CD4-positive, alpha-beta T cell treated with Interleukin-17A for 4 hours (primary cell): ENCODE measurements around the gene VIM.

Experiments
- DNase-seq: peaks from one replicate; pipeline ENCODE4 v3.0.0-alpha.2; 2020; ENCODE audit warnings: mixed read lengths

VIM gene

DNA sequence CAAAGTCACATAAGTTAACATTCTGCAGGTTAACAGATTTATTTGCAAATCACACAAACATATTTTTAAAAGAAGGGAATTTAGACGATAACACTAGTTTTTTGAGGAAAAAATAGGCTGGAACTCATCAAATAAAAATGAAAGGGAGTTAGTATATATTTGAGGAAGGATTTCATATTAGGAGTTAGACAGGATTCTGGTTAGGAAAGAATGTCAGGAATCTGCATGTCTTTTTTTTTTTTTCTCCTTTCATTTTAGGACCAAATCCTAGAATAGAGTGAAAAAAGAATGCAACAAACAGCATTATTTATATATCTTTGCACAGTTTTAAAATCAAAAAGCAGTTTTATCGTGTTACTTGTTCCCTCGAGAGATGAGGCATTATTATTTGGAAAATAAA, 17.7 kb upstream of the VIM start:
- no peak for DNase-seq

DNA sequence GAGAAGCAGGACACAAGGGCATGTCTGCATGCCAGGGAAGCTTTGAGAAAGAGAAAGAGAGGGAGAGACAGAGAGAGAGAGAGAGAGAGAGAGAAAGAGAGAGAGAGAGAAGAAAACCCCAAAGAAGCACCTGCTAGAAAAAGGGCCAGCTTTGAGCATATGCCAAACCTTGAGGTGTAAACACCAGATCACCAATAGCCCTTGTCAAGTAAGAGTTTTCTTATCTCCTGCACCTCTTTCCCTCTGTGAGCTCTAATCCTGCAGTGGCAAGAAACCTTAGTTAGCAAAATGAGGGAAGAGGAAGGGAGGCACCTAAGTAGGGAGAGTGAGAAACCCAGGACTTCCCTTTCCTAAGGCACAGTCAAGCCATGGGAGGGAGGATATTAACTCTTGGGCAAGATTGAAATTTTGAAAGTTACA, 15.2 kb upstream of the VIM start:
- no peak for DNase-seq

DNA sequence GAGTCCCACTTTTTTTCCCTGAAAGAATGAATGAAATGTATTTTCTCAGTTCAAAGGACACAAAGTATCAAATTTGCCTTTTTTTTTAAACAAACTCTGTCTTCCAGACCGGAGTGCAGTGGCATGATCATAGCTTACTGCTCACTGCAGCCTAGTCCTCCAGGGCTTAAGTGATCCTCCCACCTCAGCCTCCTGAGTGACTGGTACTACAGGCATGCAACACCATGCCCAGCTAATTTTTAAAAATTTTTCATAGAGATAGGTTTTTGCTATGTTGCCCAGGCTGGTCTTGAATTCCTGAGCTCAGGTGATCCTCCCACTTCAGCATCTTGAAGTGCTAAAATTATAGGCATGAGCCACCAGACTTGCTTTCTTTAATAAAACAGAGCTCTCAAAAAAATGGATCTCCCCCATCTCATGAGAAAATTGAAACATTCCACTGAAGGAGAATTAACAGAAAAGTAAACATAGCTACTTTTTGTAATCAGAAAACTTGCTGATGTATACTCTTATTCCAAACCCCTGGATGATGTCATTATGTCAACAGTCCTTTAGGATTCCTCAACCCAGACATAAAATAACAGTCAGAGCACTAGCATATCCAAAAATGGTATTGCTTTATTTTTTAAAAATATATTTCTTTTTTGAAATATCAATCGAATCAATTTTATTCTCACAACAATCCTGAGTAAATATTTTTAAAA, 14.2 kb upstream of the VIM start:
- no peak for DNase-seq

DNA sequence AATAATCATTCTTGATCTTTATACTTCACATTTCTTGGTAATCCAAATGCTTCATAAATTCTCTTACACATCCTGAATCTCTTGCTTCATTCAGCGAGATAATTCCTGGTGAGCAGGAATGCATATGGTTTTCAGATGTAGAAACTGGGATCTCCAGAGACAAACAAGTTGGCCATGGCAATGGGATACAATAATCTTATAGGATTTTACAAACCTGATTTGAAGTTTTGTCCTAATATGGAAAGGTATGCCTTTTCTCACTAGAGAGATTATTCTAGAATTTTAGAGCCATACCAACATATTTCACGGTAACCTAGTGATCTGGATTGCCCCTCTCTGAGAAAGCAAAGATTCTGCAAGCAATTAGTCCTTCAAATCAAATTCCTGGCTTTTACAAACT, 13.5 kb upstream of the VIM start:
- no peak for DNase-seq

DNA sequence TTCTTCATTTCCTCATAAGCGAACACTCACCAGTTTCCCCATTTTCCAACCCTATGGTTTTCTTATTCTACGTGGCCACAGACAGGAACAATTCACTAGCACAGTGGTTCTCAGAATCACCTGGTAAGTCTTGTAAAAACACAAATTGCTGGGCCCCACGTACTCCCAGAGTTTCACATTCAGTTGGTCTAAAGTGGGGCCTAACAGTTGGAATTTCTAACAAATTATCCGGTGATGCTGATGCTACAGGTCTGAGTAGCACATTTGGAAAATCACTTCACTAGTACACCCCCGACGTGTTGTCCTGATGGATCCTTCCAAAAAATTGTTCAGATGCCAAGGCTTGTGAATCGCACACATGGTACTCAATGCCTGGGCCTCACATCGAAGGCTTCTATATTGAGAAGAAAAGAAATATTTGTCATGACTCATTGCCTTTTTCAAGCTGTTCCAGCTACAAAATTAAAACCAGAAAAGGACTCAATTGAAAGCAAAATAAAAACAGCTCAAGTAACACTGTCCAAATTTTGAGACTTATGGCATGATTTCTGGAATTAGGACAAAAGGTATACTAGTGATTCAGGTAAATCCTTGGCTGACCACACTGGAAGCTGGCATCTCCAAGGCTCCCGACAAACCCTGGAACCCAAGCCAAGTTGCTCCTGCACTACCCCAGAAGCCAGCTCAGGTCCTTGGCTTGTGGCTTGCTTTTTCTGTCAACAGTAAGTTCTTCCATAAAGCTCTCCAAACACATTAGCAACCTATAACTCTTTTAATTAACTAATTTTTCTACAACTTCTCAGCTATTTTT, 12.9 kb upstream of the VIM start:
- no peak for DNase-seq

DNA sequence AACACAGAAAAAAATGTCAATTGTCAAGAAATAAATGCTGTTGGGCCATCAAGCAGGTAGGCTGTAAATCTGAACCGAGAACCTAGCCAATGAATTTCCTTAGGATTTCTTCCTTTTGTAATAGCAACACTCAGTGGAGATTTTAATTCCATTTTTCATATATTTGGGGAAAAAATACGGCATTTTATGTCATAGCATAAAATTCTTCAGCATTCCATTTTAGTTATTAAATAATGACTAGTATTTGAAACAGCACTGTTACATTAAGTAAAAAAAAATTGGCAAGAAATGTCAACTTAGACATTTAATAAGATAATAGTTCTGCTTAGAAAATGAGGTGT, 12.3 kb upstream of the VIM start:
- DNase-seq: no peak

DNA sequence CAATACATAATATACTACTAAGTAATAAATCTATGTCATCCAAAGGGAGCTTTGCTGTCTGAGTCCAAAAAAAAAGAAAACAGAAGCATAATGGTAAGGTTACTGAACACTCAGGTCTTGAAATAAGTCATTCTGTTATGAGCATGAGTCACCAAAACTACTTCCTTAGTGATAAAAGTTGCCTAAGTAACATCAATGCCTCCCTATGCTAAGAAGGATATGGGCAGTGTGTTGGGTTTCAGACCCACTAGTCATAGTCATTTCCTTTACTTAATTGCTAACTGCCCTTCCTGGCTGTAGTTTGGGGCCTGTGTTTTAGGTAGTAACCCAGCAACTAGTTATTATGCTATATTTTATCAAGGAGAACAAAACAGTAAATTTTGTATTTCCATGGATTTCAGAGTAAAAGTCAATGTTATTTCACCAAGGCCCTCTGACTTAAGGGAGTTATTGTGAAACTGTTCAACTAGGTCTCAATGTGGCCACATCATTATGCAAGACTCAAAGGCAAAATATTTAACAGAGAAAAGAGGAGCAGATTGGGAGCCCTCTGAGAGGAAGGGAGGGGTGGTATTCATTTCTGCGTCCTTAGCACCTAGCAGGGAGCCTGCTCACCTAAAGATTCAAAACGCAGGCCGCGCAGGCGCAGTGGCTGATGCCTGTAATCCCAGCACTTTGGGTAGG, 11.7 kb upstream of the VIM start:
- DNase-seq: peak; percentile 32

DNA sequence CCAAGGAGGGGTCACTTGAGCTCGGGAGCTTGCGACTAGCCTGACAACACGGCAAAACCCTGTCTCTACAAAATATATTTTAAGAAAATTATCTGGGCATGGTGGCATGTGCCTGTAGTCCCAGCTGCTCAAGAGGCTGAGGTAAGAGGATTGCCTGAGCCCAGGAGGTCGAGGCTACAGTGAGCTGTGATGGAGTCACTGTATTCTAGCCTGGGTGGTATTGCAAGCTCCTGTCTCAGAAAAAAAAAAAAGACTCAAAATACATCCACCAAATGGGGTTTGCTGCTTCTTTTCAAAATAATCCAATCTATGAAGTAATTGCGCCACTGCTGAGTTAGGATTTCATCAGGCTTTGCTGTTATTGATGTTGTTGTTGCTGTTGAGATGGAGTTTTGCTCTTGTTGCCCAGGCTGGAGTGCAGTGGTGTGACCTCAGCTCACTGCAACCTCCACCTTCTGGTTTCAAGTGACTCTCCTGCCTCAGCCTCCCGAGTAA, 11.1 kb upstream of the VIM start:
- DNase-seq: no peak

DNA sequence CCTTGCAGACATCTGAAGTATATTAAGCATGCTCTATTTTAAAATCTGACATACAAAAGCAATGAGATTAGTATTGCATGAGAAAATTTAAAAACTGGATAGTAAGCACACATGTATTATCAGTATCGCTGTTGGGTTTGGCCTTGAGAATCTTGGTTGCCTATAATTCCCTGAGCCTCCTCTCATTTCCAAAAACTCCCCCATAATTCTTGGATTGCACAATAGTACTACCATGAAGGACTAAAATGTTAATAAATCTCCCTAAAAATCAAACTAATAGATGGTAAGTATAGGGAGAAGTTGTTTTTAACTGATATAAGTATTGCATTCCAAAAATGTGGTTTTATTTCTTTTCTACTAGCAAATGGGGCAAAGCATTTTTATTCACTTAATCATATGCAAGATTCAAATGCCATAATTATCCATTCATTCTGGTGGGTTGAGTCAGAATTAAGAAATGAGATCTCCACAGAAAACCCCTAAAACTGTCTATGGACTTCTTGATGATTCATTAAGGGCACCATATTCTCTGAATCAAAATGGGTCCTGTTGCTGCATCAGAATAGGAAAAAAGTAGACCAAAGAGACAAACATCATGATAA, 10.3 kb upstream of the VIM start:
- no peak for DNase-seq

DNA sequence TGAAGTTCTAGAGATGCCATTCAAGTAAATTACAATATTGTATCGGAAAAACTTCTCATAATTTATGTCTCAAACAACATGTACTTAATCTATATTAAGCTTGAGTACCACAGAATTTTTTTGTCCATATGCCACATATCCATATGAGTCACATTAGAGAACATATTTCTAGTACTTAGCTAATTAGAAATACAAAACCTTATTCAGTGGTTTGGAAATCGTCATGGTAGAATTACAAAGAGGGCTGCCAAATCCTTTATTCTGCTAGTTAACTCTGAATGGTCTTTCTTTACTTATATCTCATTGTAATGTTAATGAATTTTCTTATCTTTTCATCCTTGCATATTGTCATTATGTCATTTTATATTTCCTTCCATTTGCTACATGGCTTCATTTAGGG, 9.0 kb upstream of the VIM start:
- no peak for DNase-seq

DNA sequence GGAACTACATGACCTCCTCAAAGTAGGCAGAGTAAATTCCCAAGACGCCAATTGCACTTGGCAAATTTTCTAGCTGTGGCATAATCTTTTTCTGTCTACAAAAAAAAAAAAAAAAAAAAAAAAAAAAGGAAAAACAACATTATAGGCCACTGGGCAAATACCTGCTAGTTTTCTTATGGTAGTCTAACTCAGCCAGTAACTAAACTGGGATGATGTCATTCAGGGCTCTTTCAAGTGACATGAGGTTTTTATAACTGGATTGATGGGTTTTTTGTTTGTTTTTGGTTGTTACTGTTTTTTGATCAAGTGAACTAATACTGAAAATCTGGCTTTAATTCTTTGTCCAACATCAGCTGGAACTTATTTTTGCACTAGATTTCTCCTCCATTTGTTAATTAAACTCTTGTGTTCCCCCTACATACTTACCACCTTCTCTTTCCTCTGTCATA, 7.4 kb upstream of the VIM start:
- no peak for DNase-seq

DNA sequence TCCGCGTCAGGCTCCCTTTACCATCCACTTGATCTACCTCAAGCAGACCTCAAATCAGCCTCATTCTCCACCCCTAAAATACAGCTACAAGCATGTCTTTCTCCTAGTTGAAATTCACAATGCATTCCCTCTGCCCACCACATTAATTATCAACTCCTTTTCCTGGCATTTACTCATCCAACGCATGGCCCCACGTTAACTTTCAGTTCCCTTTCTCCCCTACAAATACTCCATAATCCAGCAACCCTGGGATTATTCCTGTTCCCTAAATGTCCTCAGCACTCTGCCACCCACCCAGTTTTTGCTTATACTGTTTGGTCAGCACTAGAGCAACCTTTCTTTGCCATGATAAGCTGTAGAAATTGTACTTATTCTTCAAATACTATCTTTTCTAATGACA, 5.7 kb upstream of the VIM start:
- DNase-seq: no peak

DNA sequence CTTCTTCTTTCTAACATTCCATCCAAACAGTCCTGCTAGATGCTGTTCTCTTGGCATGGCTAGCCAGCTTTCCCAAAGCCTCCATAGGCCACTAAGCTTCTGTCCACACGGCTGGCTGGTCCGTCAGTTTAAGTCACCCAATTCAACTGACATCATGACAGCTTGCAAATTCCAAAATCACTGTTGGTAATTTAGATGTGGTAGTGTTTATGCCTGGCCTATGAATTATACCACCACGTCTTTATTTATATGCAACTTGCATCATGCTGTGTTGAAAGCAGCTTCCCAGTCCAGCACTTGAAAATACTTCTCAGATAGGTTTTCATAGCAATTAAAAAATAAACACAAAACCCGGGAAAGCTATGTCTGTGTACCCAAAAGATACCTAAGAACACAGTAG, 2.2 kb upstream of the VIM start:
- DNase-seq: no peak

DNA sequence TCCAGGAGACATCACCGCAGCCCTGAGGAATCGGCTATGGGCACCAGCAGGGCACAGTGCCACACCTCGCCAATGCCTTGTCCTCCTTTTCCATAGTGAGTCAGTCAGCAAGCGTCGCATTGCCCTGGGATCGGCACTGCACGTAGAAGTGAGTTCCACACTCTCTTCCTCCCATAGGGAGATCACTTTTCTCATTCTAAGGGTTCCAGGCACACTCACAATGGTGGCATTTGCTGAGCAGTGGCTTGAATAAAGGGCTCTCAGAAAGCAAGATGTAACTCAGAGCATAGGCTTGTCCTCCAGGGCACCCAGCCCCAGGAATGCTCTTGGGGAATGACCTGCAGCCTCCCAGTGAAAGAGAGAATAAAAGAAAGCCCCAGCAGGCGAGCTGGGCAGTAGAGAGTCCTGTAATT, 1.1 kb upstream of the VIM start:
- DNase-seq: no peak

DNA sequence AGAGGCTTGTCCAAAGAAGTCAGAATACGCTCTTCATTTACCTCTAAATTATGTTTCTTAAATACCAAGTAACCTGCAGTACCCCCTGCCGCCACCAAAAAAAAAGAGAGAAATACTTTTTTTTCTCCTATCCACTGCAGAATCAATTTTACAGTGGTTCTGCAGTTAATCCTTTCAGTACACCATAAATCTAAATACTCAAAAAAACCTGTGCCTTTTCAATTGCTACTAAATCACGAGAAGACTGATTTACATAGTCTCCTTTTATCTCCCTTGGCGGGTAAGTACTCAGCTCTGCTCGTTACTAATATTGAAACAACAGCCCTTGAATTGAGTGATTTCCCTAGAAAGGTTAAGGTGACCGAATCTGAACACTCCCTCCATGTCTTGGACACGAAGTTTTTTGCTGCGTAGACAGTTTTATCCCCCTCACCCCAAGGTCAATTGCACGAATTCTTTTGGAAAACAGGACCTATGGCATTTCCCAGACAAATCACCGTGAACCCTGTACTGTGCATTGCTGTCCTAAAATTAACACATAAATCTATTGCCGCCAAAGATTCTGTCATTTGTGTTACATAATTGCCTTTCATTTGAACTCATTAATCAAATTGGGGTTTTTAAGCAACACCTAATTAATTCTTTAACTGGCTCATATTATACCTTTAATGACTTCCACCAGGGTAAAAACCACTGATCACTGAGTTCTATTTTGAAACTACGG, 512 bp upstream of the VIM start:
- DNase-seq: peak; percentile 35

DNA sequence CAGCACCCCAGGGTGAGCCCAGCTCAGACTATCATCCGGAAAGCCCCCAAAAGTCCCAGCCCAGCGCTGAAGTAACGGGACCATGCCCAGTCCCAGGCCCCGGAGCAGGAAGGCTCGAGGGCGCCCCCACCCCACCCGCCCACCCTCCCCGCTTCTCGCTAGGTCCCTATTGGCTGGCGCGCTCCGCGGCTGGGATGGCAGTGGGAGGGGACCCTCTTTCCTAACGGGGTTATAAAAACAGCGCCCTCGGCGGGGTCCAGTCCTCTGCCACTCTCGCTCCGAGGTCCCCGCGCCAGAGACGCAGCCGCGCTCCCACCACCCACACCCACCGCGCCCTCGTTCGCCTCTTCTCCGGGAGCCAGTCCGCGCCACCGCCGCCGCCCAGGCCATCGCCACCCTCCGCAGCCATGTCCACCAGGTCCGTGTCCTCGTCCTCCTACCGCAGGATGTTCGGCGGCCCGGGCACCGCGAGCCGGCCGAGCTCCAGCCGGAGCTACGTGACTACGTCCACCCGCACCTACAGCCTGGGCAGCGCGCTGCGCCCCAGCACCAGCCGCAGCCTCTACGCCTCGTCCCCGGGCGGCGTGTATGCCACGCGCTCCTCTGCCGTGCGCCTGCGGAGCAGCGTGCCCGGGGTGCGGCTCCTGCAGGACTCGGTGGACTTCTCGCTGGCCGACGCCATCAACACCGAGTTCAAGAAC, 1.1 kb downstream of the VIM start:
- peak; percentile 93 for DNase-seq

DNA sequence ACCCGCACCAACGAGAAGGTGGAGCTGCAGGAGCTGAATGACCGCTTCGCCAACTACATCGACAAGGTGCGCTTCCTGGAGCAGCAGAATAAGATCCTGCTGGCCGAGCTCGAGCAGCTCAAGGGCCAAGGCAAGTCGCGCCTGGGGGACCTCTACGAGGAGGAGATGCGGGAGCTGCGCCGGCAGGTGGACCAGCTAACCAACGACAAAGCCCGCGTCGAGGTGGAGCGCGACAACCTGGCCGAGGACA, 1.6 kb downstream of the VIM start:
- no peak for DNase-seq

DNA sequence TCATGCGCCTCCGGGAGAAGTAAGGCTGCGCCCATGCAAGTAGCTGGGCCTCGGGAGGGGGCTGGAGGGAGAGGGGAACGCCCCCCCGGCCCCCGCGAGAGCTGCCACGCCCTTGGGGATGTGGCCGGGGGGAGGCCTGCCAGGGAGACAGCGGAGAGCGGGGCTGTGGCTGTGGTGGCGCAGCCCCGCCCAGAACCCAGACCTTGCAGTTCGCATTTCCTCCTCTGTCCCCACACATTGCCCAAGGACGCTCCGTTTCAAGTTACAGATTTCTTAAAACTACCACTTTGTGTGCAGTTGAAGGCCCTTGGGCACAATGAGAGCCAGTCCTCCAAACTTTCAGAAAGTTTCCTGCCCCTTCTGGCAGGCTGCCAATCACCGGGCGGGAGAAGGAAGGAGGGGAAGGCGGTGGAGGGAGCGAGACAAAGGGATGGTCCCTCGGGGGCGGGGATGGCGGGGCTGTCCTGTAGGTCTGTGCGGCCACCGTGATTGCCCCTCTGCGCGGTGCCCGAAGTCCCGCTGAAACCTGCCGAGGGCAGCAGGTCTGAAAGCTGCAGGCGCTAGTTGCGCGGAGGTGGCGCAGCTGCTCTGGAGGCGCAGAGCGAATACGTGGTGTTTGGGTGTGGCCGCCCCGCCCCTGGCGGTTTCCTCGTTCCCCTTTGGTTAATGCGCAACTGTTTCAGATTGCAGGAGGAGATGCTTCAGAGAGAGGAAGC, 2.1 kb downstream of the VIM start:
- peak; percentile 94 for DNase-seq

DNA sequence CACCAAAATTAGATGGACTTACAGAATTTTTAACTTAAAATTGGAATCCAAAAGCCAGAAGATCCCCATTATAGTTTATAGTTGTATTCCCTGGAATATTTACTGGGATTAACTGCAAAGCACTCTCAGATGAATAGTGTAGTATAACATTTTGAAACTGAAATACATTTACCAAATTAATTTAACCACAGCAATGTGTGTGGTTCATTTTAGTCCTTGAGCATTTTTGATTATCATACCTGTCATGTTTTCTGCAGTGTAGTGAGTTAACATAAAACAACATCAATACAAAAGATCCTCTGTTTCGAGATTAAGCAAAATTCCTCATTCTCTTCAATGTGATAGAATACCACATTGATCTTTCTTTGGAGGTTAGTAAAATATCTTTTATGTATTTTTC, 3.7 kb downstream of the VIM start:
- no peak for DNase-seq

DNA sequence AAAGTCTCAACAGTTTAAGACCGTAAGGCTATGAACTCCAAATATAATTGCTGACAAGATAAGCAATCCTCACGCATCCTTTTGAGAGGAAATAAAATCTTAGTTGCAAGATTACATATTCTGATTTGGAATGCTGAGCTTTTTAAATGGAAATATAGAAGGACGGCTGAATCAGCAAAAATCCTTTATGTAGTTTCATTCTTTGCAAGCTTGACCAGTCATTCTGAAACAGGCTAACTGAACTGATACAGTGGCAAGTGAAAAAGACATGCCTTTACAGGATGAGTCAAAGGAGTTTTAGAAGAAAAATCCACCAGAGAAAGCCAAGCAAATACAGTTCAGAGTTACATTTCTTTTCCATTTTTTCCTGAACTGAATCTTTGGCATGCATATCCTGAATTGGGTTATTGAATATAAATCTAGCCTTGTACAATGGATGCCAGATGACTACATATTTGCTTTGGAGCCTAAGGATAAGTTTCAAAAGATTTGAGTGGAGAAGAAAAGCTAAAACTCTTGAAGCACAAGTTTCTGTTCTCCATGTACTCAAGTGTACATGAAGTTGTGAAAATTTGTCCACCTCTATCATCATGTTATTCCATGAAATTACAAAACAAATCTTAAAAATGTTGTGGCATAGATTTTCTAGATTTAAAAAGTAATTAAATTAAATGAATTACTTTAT, 4.4 kb downstream of the VIM start:
- DNase-seq: no peak
